ENCODE results near the gene RBMS2.
"Not testable (repeated sequence)": the region's sequence is repeated elsewhere in the genome, so short reads cannot be mapped to it uniquely, and the experiment has no call there.

Gene RBMS2

DNA sequence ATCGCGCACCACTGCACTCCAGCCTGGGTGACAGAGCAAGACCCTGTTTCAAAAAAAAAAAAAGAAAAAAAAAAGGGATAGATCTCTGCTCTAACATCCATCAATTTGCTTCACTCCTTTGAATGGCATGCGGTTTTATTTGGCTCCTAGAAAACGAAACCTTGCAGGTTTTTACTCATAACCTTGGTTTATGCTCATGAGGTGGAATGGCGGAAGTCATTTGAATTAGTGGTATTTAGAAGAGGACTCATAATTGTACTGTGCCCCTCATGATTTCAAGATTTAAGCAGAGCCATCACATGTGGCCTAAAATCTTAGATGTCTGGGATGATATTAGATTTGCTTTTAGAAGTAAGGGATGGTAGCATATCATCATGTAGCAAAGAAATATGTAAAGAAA, 29.4 kb downstream of the RBMS2 start:
- in situ Hi-C loops (cut with HindIII; ENCODE audit: low sequenced_read_pairs), result no loop called here
- TF ChIP-seq, protein P1, sequence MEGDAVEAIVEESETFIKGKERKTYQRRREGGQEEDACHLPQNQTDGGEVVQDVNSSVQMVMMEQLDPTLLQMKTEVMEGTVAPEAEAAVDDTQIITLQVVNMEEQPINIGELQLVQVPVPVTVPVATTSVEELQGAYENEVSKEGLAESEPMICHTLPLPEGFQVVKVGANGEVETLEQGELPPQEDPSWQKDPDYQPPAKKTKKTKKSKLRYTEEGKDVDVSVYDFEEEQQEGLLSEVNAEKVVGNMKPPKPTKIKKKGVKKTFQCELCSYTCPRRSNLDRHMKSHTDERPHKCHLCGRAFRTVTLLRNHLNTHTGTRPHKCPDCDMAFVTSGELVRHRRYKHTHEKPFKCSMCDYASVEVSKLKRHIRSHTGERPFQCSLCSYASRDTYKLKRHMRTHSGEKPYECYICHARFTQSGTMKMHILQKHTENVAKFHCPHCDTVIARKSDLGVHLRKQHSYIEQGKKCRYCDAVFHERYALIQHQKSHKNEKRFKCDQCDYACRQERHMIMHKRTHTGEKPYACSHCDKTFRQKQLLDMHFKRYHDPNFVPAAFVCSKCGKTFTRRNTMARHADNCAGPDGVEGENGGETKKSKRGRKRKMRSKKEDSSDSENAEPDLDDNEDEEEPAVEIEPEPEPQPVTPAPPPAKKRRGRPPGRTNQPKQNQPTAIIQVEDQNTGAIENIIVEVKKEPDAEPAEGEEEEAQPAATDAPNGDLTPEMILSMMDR (IDR thresholded peaks at IDR 0.05; ENCODE audit: low read depth, low read length, missing control alignments), result no peak
- DNase-seq (ENCODE audit: low read depth), result no peak
- H3K4me3 ChIP-seq (ENCODE audit: low read depth, low read length), result no peak overlapping the region

DNA sequence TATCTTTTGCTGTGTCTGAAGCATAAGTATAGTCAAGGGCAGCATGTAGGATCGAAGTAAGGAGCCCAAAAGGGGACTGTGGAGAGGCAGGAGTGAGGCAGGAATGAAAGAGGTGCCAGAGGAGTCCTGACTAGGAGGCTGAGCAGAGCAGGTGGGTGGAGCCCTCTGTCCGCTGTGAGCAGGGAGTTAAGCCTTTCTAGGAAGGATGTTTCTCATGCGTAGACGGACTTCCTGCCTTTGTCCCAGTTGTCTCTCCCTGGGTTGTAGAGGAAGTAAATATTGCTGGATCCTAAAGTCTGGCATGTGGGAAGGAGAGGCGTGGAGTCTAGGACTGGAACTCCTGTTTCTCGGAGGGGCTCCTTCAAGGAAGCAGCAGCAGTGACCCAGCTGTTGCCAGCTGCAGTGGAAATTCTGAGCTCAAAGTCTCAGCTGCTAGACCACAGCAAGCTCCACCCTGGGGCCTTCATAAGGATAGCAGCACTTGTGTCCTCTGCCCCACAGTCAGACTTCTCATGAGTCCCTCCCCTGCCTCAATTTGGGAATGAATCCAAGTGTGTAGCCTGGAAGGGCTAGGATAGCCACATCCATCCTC, 44.0 kb downstream of the RBMS2 start:
- no peak overlapping the region for H3K4me3 ChIP-seq (ENCODE audit: low read depth, low read length)
- in situ Hi-C loops (cut with HindIII; ENCODE audit: low sequenced_read_pairs), result no loop called here
- TF ChIP-seq, protein P1 (IDR thresholded peaks at IDR 0.05; ENCODE audit: low read depth, low read length, missing control alignments), result no peak
- DNase-seq (ENCODE audit: low read depth), result no peak

DNA sequence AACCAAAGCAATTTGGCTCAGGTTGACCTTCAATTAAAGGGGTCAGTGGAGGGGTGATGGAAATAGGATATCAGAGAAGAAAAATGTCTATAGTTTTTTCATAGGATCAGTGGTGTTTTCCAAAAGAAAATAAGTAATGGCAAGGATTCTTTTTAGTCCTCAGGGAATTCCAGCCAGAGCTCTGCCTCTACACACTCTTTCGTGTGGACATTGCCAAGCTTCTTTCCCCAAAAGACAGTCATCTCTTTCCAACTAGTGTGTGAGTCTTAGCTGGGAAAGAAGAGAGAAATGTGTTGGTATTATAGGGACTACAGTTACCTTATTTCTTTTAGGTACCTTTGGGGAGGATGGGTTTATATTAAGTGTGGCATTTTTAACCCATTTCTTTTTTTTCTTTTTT, 46.5 kb downstream of the RBMS2 start:
- TF ChIP-seq, protein P1 (IDR thresholded peaks at IDR 0.05; ENCODE audit: low read depth, low read length, missing control alignments), result no peak
- DNase-seq (ENCODE audit: low read depth), result no peak
- H3K4me3 ChIP-seq (ENCODE audit: low read depth, low read length), result no peak overlapping the region
- in situ Hi-C loops (cut with HindIII; ENCODE audit: low sequenced_read_pairs), result no loop called here

DNA sequence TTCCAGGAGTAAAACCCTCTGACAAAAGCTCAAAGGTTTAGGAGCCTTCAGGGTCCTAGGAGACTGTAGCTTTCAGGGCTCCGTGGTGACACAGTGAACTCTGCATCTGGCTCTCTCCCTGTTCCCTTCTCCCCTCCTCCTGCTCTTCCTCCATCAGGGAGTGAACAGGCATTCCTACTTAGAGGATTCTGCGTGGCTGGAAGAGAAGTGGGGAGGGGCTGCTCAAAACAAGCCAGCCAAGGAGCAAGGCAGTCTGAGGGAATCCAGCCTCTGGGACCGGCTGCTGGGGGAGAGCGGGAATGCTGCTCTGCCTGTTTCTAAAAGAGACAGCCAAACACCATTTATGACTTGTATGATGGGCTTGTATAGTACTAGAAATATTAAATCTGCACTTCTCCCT, 49.5 kb downstream of the RBMS2 start:
- TF ChIP-seq, protein P1 (IDR thresholded peaks at IDR 0.05; ENCODE audit: low read depth, low read length, missing control alignments), result no peak
- in situ Hi-C loops (cut with HindIII; ENCODE audit: low sequenced_read_pairs), result loop anchor here (5.0 kb wide), 1 partner anchor 49 kb away; the partner anchor contains the start of gene RBMS2
- DNase-seq (ENCODE audit: low read depth), result no peak
- H3K4me3 ChIP-seq (ENCODE audit: low read depth, low read length), result no peak overlapping the region

DNA sequence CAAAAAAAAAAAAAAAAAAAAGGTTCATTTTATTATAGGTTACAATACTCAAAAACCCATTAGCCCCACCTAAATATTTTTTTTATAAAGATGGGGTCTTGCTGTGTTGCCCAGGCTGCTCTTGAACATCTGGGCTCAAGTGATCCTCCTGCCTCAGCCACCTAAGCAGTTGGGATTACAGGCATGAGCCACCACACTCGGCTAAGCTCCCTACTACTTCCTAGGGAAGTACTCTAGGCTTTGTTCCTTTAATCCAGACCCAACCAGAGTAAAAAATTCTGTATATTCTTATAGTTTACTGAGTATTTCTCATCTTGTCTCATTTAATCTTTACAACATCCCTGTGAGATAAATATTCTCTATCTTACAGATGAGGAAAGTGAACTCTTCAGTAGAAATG, 50.7 kb downstream of the RBMS2 start:
- DNase-seq (ENCODE audit: low read depth), result no peak
- TF ChIP-seq, protein P1 (IDR thresholded peaks at IDR 0.05; ENCODE audit: low read depth, low read length, missing control alignments), result no peak
- H3K4me3 ChIP-seq (ENCODE audit: low read depth, low read length), result no peak overlapping the region
- in situ Hi-C loops (cut with HindIII; ENCODE audit: low sequenced_read_pairs), result loop anchor here (5.0 kb wide), 1 partner anchor 50 kb away; the partner anchor contains the start of gene RBMS2

DNA sequence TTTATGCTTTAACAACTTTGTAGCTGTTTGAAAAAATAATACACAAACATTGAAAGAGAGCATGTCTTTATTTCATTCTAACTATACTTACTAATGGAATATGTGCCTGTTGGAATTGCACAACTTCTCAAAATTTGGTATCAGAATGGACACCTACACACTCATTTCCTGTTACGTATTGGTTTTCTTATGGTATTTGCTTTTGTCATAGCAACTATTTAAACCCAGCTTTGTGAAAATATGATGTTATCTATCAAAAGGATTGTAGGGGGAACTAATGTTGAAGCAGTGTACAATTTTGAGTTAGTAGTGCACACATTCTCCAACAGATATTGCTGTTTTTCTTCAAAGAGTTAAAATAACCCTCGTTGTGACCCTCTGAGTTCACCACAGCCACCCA, 52.6 kb downstream of the RBMS2 start:
- H3K4me3 ChIP-seq (ENCODE audit: low read depth, low read length), result no peak overlapping the region
- DNase-seq (ENCODE audit: low read depth), result no peak
- in situ Hi-C loops (cut with HindIII; ENCODE audit: low sequenced_read_pairs), result loop anchor here (5.0 kb wide), 1 partner anchor 52 kb away; the partner anchor contains the start of gene RBMS2
- TF ChIP-seq, protein P1 (IDR thresholded peaks at IDR 0.05; ENCODE audit: low read depth, low read length, missing control alignments), result no peak

DNA sequence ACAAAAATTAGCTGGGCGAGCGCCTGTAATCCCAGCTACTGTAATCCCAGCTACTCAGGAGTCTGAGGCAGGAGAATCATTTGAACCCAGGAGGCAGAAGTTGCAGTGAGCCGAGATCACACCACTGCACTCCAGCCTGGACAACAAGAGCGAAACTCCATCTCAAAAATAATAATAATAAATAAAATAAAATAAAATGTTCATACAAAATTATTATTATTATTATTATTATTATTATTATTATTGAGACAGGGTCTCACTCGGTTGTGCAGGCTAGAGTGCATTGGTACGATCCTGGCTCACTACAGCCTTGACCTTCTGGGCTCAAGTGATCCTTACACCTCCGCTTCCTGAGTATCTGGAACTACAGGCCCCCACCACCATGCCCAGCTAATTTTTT, 55.6 kb downstream of the RBMS2 start:
- H3K4me3 ChIP-seq (ENCODE audit: low read depth, low read length); DNase-seq (ENCODE audit: low read depth); in situ Hi-C loops (cut with HindIII; ENCODE audit: low sequenced_read_pairs): not testable (repeated sequence)

Measured in astrocyte of the cerebellum (primary cell).